HEK293T (cell line): ENCODE data around the gene ST6GAL1.
"Not testable (repeated sequence)": the region's sequence is repeated elsewhere in the genome, so short reads cannot be mapped to it uniquely, and the experiment has no call there.

Experiments
- CTCF ChIA-PET: fragments of 350-600 bp; formaldehyde crosslinking; extraction: SDS; loops from one replicate; lab custom pipeline; 2021; ENCODE audit warnings: antibody characterized with exemption, inconsistent platforms; lab: Yijun Ruan, JAX
- POLR2A ChIA-PET: fragments of 350-600 bp; formaldehyde crosslinking; extraction: SDS; loops from one replicate; lab custom pipeline; 2020; ENCODE audit warnings: antibody characterized with exemption, inconsistent platforms; lab: Yijun Ruan, JAX
- DNase-seq: peaks from one replicate; pipeline ENCODE4 v3.0.0; 2012; ENCODE audit warnings: mixed read lengths; ENCODE audit errors: extremely low spot score
- ARNT ChIP-seq: fragments of 450-650 bp; IDR thresholded peaks from 2 replicates; pipeline ENCODE4 v1.6.1; 2017; ENCODE audit warnings: mild to moderate bottlenecking
- BHLHE40 ChIP-seq: fragments of 450-650 bp; IDR thresholded peaks from 2 replicates; pipeline ENCODE4 v1.6.1; 2016; ENCODE audit warnings: mild to moderate bottlenecking, moderate library complexity, borderline replicate concordance
- CTBP1 ChIP-seq: fragments of 450-650 bp; IDR thresholded peaks from 2 replicates; pipeline ENCODE4 v1.6.1; 2016; ENCODE audit warnings: borderline replicate concordance
- ELF4 ChIP-seq: fragments of 450-650 bp; IDR thresholded peaks from 2 replicates; pipeline ENCODE4 v1.6.1; 2017; ENCODE audit warnings: antibody characterized with exemption
- FOXA1 ChIP-seq: fragments of 450-650 bp; IDR thresholded peaks from 2 replicates; pipeline ENCODE4 v1.6.1; 2016; ENCODE audit warnings: mild to moderate bottlenecking
- FOXK2 ChIP-seq: fragments of 450-650 bp; IDR thresholded peaks from 2 replicates; pipeline ENCODE4 v1.6.1; 2016; ENCODE audit warnings: mild to moderate bottlenecking
- FOXM1 ChIP-seq: fragments of 450-650 bp; IDR thresholded peaks from 2 replicates; pipeline ENCODE4 v1.6.1; 2017; ENCODE audit warnings: mild to moderate bottlenecking, borderline replicate concordance
- HDGF ChIP-seq: fragments of 450-650 bp; IDR thresholded peaks from 2 replicates; pipeline ENCODE4 v1.6.1; 2017; ENCODE audit warnings: antibody characterized with exemption, borderline replicate concordance
- L3MBTL2 ChIP-seq: fragments of 450-650 bp; conservative IDR thresholded peaks from 2 replicates; pipeline ENCODE4 v1.6.1; 2016; ENCODE audit warnings: mild to moderate bottlenecking
- LEF1 ChIP-seq: fragments of 450-650 bp; IDR thresholded peaks from 2 replicates; pipeline ENCODE4 v1.6.1; 2017; ENCODE audit warnings: mild to moderate bottlenecking, borderline replicate concordance
- NFRKB ChIP-seq: fragments of 450-650 bp; IDR thresholded peaks from 2 replicates; pipeline ENCODE4 v1.6.1; 2016; ENCODE audit warnings: mild to moderate bottlenecking, moderate library complexity
- SP1 ChIP-seq: fragments of 450-650 bp; IDR thresholded peaks from 2 replicates; pipeline ENCODE4 v1.6.1; 2017
- SUZ12 ChIP-seq: fragments of 450-650 bp; IDR thresholded peaks from 2 replicates; pipeline ENCODE4 v1.6.1; 2016; ENCODE audit warnings: mild to moderate bottlenecking
- TARDBP ChIP-seq: fragments of 450-650 bp; IDR thresholded peaks from 2 replicates; pipeline ENCODE4 v1.6.1; 2016
- ZNF384 ChIP-seq: fragments of 450-650 bp; IDR thresholded peaks from 2 replicates; pipeline ENCODE4 v1.6.1; 2016
- TF ChIP-seq, protein P1 (sequence below): fragments of 450-650 bp; IDR thresholded peaks from 2 replicates; pipeline ENCODE4 v1.6.1; 2016

The ST6GAL1 gene

DNA sequence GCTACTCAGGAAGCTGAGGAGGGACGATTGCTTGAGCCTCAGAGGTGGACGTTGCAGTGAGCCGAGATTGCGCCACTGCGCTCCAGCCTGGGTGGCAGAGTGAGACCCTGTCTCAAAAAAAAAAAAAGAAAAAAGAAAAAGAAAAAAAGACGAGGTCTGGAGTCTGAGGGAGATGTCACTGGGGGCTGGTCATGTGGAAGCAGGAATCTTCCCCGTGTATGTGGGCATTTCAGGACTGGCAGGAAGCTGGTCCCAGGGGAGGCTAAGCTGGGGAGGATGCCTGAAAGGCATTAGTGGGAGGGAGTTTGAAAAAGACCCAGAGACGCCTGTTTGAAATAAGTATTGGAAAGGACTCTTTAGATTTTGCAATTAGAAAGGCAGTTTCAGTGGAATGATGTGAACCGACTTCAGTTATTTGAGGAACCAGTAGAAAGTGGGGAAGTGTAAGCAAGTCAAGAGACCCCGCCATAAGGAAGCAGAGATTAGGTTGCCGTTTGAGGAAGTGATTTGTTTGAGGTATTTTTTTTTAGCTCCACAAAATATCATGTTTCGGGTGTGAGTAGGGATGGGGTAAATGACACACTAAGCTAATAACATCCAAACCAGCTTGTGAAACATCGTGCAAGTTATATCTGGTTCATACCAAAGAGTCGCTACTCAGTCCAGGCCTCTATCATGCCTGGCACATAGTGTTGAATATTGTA, 55.5 kb downstream of the ST6GAL1 start:
- ChIA-PET CTCF (no interaction called here), POLR2A (no interaction called here)
- TF ChIP-seq FOXA1 = no peak
- DNase-seq = no peak

DNA sequence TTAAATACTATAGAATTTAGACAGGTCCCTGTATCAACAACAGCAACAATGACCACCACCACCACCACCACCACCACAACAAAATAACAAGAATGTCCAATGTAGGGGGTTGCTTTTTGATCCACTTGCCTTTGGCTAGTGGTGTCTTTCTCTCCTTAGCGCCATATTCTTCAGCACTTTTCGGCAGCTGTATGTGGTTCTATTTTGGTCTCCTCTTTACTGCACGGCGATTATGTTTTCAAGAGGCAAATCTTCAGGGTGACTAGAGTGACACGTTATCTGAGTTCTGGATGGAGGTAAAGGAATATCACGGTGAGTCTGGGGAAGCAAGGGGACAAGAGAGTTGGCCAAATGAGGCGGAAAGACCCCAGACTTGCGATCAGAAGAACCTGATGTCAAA, 56.1 kb downstream of the ST6GAL1 start:
- DNase-seq = no peak
- TF ChIP-seq LEF1 = no peak
- TF ChIP-seq HDGF = no peak
- TF ChIP-seq BHLHE40 = no peak
- no peak for TF ChIP-seq L3MBTL2
- no peak for TF ChIP-seq NFRKB
- TF ChIP-seq FOXA1 = no peak
- TF ChIP-seq FOXK2 = no peak
- TF ChIP-seq ARNT = no peak
- ChIA-PET POLR2A (no interaction called here), CTCF (no interaction called here)

DNA sequence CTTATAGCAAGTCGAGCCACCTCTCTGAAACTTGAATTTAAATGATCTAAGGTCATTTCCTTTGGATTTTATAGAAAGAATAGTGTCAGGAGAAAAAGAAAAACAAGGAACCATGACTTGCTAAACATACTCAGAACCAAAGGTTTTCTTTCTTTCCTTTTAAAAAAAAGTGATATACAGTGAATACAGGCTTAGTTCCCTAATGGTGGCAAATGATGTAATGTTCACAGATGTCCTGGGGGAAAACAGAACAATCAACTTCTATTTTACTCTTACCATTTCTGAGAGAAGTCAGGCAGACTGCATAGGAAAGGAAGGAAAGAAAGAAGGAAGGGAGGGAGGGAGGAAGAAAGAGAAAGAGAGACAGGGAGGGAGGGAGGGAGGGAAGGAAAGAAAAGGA, 56.5 kb downstream of the ST6GAL1 start:
- CTCF ChIA-PET = no interaction called here

DNA sequence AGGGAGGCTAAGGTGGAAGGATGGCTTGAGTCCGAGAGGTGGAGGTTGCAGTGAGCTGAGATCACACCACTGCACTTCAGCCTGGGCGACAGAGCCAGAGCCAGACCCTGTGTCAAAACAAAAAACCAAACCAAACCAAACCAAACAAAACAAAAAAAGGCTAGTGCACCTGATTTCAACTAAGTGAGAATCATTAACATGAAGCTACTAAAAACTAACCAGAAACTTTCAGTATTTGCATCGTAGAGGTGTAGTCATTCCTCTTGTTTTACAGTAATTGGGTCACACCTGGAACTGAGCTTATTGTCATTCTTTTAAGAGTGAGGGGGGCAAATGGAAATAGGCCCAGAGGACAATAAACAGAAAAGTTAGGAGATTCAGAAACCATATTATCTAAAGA, 58.5 kb downstream of the ST6GAL1 start:
- TF ChIP-seq LEF1 = no peak
- no peak for TF ChIP-seq ZNF384
- no peak for TF ChIP-seq BHLHE40
- no peak for TF ChIP-seq FOXM1
- no peak for TF ChIP-seq NFRKB
- no peak for TF ChIP-seq L3MBTL2
- no peak for TF ChIP-seq HDGF
- no peak for TF ChIP-seq SUZ12
- CTCF ChIA-PET = no interaction called here
- no peak for DNase-seq
- POLR2A ChIA-PET = no interaction called here

More for the DNA sequence above, 56.5 kb downstream of the ST6GAL1 start:
- no peak for DNase-seq
- POLR2A ChIA-PET = no interaction called here
- no peak for TF ChIP-seq LEF1
- no peak for TF ChIP-seq L3MBTL2
- no peak for TF ChIP-seq ZNF384
- no peak for TF ChIP-seq CTBP1
- no peak for TF ChIP-seq ELF4
- no peak for TF ChIP-seq NFRKB
- TF ChIP-seq, protein P1, sequence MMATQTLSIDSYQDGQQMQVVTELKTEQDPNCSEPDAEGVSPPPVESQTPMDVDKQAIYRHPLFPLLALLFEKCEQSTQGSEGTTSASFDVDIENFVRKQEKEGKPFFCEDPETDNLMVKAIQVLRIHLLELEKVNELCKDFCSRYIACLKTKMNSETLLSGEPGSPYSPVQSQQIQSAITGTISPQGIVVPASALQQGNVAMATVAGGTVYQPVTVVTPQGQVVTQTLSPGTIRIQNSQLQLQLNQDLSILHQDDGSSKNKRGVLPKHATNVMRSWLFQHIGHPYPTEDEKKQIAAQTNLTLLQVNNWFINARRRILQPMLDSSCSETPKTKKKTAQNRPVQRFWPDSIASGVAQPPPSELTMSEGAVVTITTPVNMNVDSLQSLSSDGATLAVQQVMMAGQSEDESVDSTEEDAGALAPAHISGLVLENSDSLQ = no peak
- TF ChIP-seq HDGF = no peak
- no peak for TF ChIP-seq FOXA1
- TF ChIP-seq ARNT = no peak
- TF ChIP-seq FOXM1 = no peak
- TF ChIP-seq SP1 = no peak
- TF ChIP-seq FOXK2 = no peak

DNA sequence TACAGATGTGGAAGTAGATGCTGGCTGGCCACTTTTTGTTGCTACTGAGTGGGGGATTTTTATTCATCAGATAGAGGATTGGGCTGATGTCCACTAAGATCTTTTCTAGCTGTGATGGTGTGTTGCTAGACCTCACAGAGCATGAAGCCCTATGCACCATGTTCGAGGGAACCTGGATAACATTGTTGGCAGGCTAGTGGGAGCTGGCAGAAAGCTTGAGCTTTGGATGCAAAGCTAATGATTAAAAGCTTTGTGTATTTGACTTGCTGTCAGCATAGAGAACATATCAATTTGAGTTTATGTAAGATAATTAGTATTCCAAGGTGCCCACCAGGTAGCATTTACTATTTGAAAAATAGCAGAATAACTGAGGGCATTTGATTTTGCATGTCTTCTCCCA, 59.1 kb downstream of the ST6GAL1 start:
- ChIA-PET CTCF (no interaction called here), POLR2A (no interaction called here)
- DNase-seq = no peak
- no peak for TF ChIP-seq L3MBTL2
- no peak for TF ChIP-seq SUZ12
- TF ChIP-seq, protein P1 = no peak
- no peak for TF ChIP-seq ZNF384

DNA sequence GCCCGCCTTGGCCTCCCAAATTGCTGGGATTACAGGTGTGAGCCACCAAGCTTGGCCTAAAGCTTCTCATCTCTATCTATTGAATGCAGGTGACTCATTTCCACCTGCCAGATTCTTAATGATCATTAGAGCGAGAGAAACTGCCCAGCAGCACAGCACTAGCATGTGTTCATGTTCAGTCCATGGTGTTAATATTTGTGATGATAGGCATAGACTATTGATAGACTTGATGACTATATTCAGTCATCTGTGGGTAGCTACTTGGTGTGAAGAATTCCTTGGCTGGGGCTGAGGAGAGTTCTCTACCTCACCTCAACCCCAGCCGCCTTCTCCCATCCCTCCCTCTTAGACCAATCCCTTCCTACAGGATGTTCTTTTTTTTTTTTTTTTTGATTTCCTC, 60.0 kb downstream of the ST6GAL1 start:
- ChIA-PET POLR2A (no interaction called here), CTCF (no interaction called here)
- TF ChIP-seq FOXK2 (no peak), FOXA1 (no peak), HDGF (no peak), SP1 (no peak), CTBP1 (no peak), BHLHE40 (no peak), L3MBTL2 (no peak), ARNT (no peak), SUZ12 (no peak), TARDBP (no peak)
- TF ChIP-seq, protein P1 = no peak
- no peak for DNase-seq

DNA sequence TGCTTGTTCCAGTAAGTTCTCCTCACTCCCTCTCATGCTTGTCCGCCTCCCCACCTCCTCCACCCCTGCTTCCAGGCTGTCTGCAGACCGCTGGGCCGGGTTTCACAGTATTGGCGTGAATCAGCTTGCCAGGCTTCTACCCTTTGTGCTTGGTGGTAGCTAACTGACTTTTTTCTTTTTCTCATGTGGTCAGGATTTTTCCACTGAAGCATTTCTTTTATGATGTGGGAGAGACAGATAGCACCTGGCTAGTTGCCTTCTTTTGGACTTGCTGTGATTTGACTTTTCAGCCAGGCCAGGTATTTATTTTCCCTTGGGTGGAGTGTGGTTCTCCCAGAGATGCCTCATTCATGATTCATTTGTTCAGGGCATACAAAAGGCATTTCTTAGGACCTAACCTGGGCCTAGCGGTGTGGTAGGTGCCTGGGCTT, 60.6 kb downstream of the ST6GAL1 start:
- POLR2A ChIA-PET = no interaction called here
- CTCF ChIA-PET = no interaction called here

DNA sequence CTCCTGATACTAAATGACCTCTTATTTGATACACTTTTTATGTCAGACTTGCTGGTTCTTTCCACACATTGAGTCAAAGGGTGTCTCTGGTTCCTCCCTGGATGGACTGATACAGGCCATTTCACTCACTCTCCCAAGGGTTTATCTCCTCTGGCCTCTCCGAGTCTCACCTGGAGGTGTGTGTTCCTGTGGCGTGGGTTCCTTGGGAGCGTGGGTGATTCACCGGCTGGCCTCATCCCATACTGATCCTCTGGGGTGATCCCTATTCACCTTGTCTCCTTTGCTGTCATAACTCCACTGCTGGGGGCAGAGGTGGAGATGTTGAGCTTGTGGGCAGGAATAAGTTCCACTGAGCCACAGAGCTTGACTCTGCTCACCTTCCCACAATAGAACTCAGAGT, 61.1 kb downstream of the ST6GAL1 start:
- ChIA-PET POLR2A (no interaction called here), CTCF (no interaction called here)
- no peak for DNase-seq
- no peak for TF ChIP-seq FOXM1
- TF ChIP-seq L3MBTL2 = no peak
- TF ChIP-seq BHLHE40 = no peak
- no peak for TF ChIP-seq FOXA1
- TF ChIP-seq LEF1 = no peak
- no peak for TF ChIP-seq HDGF
- no peak for TF ChIP-seq ELF4
- no peak for TF ChIP-seq NFRKB
- no peak for TF ChIP-seq CTBP1
- TF ChIP-seq ARNT = no peak
- no peak for TF ChIP-seq ZNF384
- TF ChIP-seq, protein P1 = no peak
- no peak for TF ChIP-seq SP1
- TF ChIP-seq TARDBP = no peak
- TF ChIP-seq SUZ12 = no peak

More for the DNA sequence above, 60.6 kb downstream of the ST6GAL1 start:
- no peak for DNase-seq
- TF ChIP-seq FOXM1 = no peak

DNA sequence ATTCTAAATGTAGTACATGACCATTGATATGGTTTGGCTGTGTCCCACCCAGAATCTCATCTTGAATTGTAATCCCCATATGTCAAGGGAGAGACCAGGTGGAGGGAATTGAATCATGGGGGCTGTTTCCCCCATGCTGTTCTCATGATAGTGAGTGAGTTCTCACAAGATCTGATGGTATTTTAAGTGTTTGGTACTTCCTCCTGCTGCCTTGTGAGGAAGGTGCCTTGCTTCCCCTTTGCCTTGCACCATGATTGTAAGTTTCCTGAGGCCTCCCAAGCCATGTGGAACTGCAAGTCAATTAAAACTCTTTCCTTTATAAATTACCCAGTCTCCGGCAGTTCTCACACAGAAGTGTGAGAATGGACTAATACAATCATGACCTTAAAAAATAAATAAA, 61.8 kb downstream of the ST6GAL1 start:
- POLR2A ChIA-PET, CTCF ChIA-PET, DNase-seq: not testable (repeated sequence)
